Hepatic stellate cell (primary cell): ENCODE results near the gene HTRA3.
"Not testable (repeated sequence)": the region's sequence is repeated elsewhere in the genome, so short reads cannot be mapped to it uniquely, and the experiment has no call there.

ENCODE experiments used
- DNase-seq: peaks from one replicate; pipeline ENCODE4 v3.0.0; 2011; ENCODE audit warnings: low spot score

Gene HTRA3

GRCh38 chr4:8344377-8344776, 74.8 kb downstream of the HTRA3 start:
- DNase-seq, result no peak

GRCh38 chr4:8345053-8345945, 75.7 kb downstream of the HTRA3 start:
- DNase-seq, result no peak

GRCh38 chr4:8345946-8346814, 76.6 kb downstream of the HTRA3 start:
- no peak for DNase-seq

DNA sequence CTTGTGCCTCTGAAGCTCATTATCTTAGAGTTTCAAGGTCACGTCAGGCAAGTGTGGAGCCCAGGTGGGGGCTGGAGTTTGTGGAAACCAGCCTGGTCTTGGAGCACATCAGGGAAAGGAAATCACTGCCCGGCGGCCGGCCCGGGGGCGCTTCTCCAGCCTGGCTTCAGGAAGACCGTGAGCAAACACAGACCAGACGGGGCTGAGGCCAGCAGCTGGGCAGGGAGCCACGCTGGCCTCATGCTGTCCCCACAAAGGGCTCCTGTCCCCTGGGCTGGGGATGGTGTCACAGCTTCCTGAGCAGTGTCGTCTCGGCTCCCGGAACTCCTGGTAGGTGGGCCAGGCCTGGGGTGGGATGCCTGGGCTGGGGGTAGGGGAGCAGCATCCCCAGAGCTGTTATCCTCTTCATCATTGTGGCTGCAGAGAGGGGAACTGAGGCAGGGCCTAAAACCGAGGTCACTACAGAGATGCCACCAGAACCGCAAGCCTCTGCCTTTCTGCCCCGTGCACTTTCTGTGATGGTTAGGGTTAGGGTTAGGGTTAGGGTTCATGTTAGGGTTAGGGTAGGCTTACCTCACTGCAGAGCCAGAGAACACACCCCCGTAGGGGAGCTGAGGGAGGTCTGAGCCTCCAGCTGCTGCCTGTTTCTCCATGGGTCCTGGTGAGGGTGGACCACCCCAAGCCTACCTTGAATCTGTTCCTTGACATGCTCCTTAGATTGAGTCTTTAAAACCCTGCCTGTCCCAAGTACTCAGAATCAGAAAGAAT, 77.5 kb downstream of the HTRA3 start:
- DNase-seq, result no peak

DNA sequence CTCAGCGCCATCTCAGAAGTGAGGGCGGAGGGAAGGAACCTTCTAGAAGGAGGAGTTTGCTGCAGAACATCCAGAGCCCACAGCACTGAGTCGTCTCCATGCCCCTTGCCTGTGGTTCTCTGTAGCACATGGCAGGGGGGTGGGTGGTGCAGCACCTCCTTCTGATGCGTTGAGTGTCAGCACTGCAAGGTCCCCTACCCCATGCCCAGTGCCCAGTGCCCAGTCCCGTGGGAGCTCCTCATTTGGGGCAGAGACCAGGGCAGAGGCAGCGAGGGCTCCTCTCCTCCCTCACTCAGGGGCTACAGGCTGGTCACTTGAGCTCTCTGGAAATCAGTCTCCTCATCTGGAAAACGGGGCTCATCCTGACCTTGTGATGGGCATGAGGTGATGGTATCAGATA, 78.1 kb downstream of the HTRA3 start:
- DNase-seq, result no peak

- DNase-seq, result no peak
Observed at GRCh38 chr4:8348071-8348470, 78.5 kb downstream of the HTRA3 start.

DNA sequence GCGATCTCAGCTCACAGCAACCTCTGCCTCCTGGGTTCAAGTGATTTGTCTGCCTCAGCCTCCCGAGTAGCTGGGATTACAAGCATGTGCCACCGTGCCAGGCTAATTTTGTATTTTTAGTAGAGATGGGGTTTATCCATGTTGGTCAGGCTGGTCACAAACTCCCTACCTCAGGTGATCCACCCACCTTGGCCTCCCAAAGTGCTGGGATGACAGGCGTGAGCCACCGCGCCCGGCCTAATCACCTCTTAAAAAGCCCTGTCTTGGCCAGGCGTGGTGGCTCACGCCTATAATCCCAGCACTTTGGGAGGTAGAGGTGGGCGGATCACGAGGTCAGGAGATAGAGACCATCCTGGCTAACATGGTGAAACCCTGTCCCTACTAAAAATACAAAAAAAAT, 79.7 kb downstream of the HTRA3 start:
- not testable (repeated sequence) for DNase-seq

DNA sequence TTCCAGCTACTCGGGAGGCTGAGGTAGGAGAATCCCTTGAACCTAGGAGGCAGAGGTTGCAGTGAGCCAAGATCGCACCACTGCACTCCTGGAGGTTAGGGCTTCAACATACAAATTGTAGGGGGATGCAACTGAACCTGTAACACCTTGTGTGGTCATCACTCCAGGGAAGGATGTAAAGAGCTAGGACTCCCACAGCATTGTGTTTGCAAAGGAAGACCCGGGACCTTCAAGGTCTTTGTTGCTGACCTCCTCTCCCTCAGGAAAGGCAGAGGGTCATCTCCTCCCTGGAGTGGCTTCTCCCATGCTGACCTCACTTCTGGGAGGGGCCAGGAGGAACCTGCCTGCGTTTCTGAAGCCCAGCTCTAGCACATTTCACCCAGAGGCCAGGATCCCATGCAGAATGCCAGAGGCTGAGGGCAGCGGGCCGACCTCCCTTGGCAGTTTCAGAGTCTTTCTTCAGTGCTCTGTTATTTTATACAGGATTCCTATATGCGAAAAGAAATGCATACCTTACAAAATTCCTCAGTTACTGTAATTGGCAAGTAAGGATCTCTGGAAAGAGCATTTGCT, 80.2 kb downstream of the HTRA3 start:
- DNase-seq, result no peak

DNA sequence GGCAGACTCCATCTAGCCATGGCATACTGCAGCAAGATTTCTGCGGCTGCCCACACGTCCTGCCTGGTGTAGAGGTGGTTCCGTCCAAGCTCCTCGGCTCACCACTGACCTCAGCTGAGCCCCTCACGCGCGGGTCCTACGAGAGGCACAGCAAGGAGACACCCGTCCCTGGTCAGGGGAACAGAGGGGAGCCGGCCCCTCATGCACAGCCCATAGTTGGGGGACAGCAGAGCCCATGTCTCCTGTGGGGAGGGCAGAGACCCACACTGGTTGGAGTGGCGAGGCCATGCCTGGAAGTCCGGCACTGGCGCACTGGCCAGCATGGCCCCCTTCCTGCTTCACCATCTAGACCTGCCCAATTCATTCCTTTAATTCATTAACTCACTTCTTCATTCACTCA, 80.8 kb downstream of the HTRA3 start:
- DNase-seq, result no peak

- DNase-seq, result no peak
Observed at GRCh38 chr4:8350841-8351461, 81.4 kb downstream of the HTRA3 start.

- no peak for DNase-seq
Observed at GRCh38 chr4:8351931-8352367, 82.4 kb downstream of the HTRA3 start.

GRCh38 chr4:8352368-8353157, 83.0 kb downstream of the HTRA3 start:
- no peak for DNase-seq

DNA sequence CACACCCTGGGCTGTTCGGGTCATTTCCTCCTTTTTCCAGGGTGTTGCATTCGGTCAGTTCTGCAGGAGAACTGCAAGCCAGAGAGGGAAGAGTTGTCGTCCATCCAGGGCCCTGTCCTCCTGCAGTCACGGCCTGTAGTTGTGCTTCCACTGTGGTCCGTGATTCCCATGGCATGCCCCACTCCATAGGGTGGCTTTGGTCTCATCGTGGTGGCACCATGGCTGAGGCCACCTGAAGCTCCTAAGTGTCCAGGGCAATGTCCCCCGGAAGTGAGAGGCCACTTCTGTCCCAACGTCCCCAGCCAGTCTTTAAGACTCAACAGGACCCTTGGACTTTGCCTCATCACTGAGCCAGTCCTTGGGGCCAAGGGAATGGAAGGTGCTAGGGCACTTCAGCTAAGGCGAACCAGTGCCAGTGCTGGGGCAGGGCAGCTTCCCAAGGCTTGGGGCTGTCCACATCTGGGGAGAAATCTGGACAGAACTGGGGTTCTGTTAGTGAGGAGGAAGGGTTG, 83.7 kb downstream of the HTRA3 start:
- DNase-seq, result no peak

- peak; percentile 86 for DNase-seq
Observed at GRCh38 chr4:8353912-8354453, 84.4 kb downstream of the HTRA3 start.

DNA sequence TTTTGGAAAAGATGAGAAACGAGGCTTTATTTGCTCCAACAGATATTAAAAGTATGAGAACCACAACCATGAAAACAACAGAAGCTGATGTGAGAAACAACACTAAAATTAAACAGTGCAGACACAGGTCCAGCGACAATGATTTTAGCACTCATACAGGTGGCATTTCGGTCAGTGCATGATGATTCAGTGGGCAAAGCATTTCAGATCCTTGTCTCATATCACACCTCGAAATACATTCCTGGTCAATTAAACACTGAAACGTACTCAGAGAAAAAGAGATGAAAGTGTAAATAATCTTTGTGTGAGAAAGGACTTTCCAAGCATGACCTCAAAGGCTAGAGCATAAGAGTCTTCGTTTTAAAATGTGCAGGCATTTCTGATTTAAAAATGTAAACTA, 85.8 kb downstream of the HTRA3 start:
- no peak for DNase-seq

GRCh38 chr4:8355864-8356565, 86.5 kb downstream of the HTRA3 start:
- no peak for DNase-seq
